NAMALWA (cell line): ENCODE data around the gene TECPR1.

Experiments
- DNase-seq: peaks from one replicate; pipeline ENCODE4 v3.0.0-alpha.2; 2015; ENCODE audit warnings: low spot score

Gene TECPR1

DNA sequence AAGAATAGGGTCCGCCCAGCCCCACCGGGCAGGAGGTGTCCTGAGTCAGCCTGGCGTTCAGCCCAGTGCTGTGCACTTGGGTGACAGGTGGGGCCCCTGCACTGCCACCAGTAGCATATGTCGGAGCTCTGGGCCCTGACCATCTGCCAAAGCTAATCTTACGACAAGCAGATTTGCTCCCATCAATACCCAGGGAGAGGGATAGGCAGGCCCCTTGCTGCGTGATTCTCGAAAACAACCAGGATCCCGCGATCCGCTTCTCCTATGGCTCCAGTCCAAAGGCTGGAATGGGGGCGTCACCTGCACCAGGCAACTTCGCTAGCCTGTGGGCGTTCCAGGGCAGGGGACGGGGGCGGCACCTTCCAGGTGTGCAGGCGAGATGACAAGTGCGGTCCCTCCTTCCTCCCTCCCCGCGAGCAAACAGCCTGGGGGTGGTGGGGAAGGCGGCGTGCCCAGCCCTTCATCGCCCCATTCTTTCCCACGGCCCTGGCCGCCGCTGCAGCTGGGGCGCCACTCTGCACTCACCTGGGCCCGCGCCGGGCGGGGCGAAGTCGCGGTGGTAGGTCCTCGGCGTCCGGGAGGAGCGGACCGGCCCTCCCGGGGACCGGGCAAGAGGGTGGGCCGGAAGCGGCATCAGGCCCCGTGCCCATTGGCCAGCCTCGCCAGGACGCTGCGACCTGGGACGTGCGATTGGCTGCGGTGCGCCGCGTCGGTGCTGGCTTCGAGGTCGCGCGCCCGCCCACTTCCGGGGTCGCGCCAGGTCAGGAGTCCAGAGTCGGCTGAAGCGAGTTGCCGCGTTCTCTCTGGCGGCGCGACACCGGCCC is at the start of gene TECPR1:
TECPR1 (minus strand) TSS at position 632 of the 824 bp plus-strand sequence. CDS start 6,086 bp downstream, outside the sequence.
- peak; percentile 95 for DNase-seq

DNA sequence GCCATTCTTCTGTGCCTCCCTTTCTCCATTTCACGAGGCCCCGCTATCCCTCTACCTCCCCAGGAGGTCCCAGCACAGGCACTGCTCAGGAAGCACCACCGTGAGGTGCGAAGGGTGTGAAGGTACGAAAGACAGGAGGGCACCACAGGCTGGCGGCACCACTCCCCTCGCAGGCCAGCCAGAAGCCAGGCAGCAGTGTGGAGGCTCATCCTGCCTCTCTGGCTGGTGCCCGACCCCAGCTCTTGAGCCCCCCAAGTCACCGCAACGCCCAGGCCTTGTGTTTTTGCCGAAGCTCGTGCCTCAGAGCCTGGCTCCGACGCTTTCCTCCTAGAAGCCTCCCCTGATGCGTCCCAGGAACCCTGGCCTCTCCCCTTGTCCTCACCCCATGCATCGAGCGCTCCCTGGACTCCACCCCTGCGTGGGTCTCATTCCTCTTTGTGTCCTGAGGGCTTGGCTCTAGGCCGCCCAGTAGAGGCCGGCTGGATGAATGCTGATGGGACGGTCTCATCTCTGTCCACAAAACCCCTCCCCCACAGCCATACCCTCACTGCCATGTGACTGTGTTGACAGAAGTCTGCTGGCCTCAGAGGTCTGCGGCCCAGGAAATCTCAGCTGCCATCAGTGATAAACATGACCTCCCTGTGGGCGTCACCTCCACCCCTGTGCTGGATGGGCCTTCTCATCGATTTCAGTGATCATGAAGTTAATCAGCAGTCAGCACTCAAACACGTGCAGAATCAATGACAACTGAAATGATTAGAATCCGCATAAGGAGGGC is 48.8 kb upstream of the TECPR1 start:
- DNase-seq: no peak

DNA sequence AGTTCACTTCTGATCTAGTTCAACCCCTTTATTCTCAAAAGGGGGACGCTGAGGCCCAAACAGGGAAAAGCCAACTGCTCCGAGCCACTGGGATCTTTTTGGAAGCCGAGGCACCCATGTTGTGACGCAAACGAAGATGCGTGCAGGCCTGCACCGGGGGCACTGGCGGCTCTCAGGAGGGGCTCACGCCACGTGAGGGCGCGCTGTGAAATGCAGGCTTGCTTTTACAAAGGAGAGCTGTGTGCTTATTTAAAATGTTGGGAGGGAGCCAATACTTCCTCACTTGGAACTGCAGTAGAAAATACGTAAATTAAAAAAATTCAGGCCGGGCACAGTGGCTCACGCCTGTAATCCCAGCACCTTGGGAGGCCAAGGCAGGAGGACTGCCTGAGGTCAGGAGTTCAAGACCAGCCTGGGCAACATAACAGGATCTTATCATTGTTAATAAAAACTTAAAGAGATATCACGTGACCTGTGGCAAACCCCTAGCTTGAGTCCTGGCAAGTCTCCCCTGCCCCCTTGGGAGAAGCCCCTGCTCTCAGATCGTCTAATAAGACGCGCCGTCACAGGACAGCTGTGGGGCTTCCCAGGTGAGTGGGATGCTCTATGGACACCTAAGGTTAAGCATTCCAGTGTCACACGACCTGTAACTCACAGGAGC is 45.7 kb upstream of the TECPR1 start:
- no peak for DNase-seq

- no peak for DNase-seq
Measured at GRCh38 chr7:98296833-98297232, 44.8 kb upstream of the TECPR1 start.

GRCh38 chr7:98295467-98296192 is 43.6 kb upstream of the TECPR1 start:
- DNase-seq: no peak

DNA sequence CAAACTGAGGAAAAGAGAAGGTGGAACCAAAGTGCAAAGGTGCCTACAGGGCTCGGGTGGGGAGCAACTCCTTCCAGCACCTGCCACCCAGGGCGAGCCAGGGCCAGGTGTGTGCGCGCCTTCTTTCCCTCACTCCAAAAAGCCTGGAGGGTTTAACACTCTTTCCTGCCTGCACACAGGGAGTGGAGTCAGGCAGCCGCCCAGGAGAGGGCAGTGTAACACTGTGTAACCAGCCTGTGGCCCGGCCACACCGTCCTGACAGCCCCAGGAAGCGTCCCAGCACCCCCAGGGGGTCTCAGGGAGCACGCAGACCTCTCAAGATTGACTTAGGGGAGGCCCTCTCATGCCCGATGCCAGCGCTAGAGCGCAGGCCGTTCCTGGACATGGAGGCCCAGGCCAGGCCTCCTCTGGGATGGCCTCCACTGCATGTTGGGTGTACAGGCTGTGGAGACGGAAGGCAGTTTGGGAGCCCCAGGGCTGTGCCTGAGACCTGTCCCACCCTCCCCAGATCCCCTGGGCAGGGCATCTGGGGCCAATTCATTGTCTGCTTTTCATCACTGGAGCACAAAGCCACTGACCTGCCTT is 42.9 kb upstream of the TECPR1 start:
- peak; percentile 82 for DNase-seq

DNA sequence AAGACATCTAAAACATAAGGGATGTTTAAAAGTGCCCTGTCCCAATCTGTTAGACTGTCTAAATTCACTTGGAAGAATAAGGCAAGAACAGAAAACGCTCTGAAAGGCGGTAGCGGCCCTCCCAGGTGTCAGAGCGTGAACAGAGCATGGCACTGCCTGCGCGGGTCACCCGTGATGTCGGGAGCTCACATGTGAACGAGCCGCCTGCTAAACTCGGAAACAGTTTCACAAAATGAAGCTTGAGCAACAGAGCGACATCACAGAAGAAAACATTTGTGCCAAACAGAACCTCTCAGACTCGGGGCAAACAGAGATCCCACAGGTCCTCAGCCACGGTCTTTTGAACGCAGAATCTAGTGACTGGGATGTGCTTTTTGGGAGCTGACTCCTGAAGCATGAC is 42.3 kb upstream of the TECPR1 start:
- no peak for DNase-seq

- DNase-seq: no peak
Measured at GRCh38 chr7:98293746-98294145, 41.7 kb upstream of the TECPR1 start.

DNA sequence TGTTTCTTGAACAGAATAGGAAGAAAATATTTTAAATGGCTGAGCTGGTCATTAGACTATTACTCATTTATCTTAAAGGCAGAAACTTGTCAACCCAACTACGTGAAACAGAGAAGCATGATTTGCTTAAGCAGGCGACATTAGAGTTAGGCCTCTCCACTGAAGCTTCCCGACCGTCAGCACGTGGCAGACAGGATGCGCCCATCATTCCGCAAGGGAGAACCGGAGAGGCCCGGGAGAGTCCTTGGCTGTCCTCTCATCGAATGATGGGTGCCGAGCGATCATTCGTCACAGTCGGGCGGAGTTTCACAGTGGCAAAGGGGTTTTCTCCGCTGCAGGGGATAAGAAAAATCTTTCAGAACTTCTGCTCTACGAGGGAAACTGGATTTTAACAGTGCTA is 41.2 kb upstream of the TECPR1 start:
- no peak for DNase-seq

DNA sequence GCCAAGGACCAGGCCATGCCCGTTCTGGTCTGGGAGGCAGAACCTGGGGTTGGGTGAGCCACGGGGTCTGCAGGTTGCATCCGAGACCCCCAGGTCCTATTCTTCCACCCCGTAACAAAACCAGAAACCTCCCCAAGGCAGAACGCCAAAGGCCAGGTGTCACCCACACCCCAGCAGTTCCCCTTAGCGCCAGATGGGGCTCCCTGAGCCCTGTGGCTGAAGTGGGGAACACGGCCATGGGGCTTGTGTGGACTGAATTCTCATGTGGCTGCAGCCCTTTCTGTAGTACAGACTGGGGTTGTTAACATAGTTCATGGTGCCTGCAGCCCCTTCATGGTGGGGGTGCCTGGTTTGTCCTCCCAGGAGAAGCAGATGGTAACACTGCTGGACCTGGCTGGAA is 39.7 kb upstream of the TECPR1 start:
- DNase-seq: peak; percentile 65

DNA sequence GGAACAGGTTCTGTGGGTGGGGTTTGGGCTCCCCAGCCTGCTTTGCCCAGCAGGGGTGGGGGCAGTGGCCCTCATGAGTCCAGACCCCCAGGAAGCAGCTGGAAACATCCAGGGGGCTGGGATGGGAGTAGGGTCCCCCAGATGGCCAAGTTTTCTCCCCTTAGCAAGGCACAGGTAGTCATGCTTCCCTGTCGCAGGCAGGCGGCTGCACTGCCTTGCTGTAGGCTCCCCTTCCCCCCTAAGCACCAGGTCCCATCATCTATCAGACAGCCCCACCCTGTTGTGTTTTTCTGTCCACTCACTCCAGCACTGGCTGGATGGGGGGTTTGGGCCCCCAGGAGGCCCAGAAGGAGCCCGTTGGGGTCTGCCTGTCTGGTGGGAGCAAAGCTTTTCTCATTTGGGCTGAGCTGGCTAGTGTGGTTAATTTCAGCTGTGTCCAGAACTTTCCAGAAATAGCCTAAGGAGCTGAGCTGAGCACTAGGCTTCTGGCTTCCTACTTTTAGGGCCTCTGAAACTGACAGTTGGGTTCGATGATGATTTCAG is 37.4 kb upstream of the TECPR1 start:
- DNase-seq: no peak

DNA sequence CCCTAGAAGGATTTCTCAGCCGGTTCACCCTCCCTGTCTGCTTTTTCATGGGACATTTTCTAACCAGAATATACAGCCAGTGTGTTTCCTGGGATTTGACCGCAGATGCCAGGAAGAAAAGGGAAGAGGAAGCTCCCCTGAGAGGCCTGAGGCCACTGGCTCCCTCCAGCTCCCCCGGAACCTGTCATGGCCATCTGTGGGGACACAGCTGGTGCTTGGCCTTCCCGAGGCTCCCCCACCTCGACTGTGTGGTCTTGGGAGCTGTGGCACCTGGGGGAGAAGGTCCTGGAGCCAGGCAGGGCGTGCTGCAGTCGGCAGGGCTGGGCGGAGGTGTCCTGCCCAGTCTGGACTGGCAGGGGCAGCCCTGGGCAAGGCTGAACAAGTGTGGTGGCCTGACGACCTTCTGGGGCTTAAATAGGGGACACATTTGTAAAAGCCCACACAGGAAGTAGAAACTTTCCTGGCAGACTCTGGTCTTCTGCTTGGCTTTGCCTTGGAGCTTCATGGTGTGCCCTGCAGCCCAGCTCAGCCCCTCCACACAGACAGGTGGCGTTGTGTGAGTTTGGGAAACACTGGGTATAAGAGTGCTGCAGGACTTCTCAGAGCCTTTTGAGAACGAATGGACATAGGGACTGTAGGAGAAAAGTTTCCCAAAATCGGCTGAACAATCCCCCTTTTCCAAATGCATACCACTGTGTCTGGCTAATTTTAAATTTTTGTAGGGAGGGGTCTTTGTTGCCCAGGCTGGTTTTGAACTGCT is 36.2 kb upstream of the TECPR1 start:
- DNase-seq: no peak

DNA sequence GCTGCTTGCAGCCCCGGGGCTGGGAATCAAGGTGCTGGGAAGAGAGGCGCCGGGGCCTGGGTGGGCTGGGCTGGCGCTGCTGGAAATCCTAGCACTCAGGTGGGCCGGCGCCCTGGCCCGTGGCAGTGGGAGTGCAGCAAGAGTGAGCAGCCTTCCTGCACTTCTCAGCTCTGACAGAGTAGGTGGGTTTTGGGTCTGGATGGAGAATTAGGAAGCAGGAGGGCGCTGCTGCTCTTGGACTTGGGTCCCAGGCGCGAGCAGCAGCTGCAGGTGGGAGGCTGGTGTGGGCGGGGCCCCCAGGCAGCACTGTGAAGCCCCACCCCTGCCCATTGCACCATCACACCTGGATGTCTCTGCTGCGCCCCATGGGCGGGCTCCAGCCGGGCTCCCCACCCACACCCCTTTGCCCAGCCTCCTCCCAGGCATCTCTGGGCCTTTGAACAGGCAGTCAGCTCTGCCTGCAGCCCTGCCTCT is 35.5 kb upstream of the TECPR1 start:
- DNase-seq: no peak

DNA sequence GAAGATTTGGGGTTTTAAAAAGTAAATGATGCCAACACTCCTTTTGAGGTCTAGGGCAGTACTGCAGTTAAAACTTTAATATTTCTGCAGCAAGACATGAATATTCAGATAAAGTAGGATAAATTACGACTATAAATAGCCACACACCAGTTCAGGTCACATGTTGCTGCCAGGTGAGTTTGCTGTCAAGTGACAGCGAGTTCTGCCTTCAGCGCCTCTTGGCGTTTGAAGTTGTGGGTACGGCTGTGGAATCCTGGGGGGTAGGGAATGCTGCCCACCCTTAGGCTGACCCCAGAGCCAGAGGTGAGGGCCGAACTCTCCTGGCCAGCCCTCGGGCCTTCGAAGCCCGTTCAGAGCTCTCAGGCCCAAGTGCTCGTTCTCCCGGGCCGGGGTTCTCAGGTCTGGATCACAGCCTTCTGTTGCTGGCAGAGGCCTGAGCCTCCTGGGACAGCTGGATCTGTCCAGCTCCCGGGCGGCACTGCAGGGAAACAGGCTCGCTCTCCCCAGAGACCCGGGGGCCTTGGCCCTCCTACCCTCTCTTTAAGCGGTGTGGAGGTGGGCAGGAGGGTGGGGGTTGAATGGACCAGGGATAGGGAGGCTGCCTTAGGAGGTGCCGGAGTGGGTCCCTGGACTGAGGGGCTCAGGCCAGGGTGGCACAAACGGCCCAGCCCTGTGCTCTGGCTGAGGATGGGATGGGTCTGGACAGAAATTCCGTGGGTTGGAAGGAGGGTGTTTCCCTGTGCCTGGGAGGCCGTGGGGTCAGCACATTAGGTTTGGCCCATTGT is 34.9 kb upstream of the TECPR1 start:
- no peak for DNase-seq

- DNase-seq: no peak
Measured at GRCh38 chr7:98286093-98286539, 34.1 kb upstream of the TECPR1 start.

GRCh38 chr7:98285157-98286092 is 33.4 kb upstream of the TECPR1 start:
- no peak for DNase-seq

- DNase-seq: no peak
Measured at GRCh38 chr7:98284335-98285036, 32.5 kb upstream of the TECPR1 start.

DNA sequence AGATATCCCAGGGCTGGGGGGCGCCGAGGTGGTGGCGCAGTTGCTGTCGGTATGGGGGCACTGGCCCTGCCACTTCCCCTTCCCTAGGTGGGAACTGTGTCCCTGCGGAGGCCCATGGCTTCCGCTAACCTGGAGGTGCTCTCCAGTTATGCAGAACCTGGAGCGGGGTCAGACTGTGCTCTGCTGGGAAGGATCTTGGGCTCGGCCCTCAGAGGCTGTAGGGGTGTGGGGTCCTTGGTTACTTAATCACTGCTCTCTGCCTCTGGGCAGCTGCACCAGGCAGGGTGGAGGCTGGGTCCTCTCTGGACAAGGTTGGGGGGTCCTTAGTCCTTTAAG is 31.8 kb upstream of the TECPR1 start:
- no peak for DNase-seq
